HL-60 (cell line): Measurements from ENCODE around the gene SLC25A21.

Experiments used
- DNase-seq, 2 experiments: peaks; one replicate each; pipeline ENCODE4 v3.0.0-alpha.2; 2010 to 2020; ENCODE audit warnings: low read depth in 1 of 2, low spot score in 1 of 2
- H3K27ac ChIP-seq: fragments of 250-450 bp; sonication (Bioruptor Pico); replicated peaks from 2 replicates; pipeline ENCODE4 v1.5.1; 2020; ENCODE audit warnings: mild to moderate bottlenecking, moderate library complexity
- H3K27me3 ChIP-seq: fragments of 250-450 bp; sonication (Bioruptor Pico); 2 replicates; pipeline ENCODE4 v1.5.1; 2021; ENCODE audit warnings: mild to moderate bottlenecking, moderate library complexity; ENCODE audit not compliant: insufficient read depth, poor library complexity, severe bottlenecking
- H3K4me3 ChIP-seq: replicated peaks from 2 replicates; pipeline ENCODE4 v1.5.1; 2011; ENCODE audit warnings: mild to moderate bottlenecking, control low read depth, low read length; ENCODE audit not compliant: insufficient read depth
- GABPA ChIP-seq: IDR thresholded peaks from 2 replicates; pipeline ENCODE4 v1.6.1; 2012; ENCODE audit warnings: low read depth
- POLR2AphosphoS5 ChIP-seq: IDR thresholded peaks from 2 replicates; pipeline ENCODE4 v1.6.1; 2012; ENCODE audit warnings: low read depth
- SPI1 ChIP-seq: IDR thresholded peaks from 2 replicates; pipeline ENCODE4 v1.6.1; 2012; ENCODE audit warnings: low read depth, mild to moderate bottlenecking, borderline replicate concordance
- TF ChIP-seq, protein P1 (sequence below): IDR thresholded peaks from 2 replicates; pipeline ENCODE4 v1.6.1; 2012; ENCODE audit warnings: low read depth; ENCODE audit not compliant: insufficient replicate concordance
- TF ChIP-seq, protein P2 (sequence below): IDR thresholded peaks from one replicate; pipeline ENCODE4 v1.5.1; 2011; ENCODE audit warnings: low read length, control low read depth, inconsistent platforms; ENCODE audit not compliant: insufficient read depth

The SLC25A21 gene

DNA sequence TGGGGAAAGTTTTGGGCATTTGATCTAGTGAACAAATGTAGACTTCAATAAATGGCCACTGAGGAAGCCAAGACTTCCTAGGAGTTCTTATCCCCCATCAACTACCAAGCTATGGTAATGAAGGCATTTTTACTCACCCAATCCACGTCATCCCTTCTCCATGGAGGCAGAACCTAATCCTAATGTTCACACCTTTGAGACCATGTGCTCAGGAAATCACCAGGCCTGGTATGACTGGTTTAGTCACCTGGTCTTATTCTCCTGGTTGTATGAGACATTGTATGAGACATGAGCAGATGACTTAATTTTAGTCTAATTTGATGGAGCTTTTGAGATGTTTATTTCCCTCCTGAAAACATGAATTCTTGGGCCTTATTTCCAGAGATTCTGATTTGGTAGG lies 422.2 kb downstream of the SLC25A21 start:
- no peak overlapping the region for H3K4me3 ChIP-seq
- no peak for DNase-seq
- no peak for TF ChIP-seq SPI1
- TF ChIP-seq POLR2AphosphoS5 = no peak
- TF ChIP-seq, protein P1, sequence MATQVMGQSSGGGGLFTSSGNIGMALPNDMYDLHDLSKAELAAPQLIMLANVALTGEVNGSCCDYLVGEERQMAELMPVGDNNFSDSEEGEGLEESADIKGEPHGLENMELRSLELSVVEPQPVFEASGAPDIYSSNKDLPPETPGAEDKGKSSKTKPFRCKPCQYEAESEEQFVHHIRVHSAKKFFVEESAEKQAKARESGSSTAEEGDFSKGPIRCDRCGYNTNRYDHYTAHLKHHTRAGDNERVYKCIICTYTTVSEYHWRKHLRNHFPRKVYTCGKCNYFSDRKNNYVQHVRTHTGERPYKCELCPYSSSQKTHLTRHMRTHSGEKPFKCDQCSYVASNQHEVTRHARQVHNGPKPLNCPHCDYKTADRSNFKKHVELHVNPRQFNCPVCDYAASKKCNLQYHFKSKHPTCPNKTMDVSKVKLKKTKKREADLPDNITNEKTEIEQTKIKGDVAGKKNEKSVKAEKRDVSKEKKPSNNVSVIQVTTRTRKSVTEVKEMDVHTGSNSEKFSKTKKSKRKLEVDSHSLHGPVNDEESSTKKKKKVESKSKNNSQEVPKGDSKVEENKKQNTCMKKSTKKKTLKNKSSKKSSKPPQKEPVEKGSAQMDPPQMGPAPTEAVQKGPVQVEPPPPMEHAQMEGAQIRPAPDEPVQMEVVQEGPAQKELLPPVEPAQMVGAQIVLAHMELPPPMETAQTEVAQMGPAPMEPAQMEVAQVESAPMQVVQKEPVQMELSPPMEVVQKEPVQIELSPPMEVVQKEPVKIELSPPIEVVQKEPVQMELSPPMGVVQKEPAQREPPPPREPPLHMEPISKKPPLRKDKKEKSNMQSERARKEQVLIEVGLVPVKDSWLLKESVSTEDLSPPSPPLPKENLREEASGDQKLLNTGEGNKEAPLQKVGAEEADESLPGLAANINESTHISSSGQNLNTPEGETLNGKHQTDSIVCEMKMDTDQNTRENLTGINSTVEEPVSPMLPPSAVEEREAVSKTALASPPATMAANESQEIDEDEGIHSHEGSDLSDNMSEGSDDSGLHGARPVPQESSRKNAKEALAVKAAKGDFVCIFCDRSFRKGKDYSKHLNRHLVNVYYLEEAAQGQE = no peak
- H3K27me3 ChIP-seq = no peaks in the 10 kb centered on the region
- no peak overlapping the region for H3K27ac ChIP-seq

GRCh38 chr14:36748610-36749213 lies 423.7 kb downstream of the SLC25A21 start:
- no peak for DNase-seq
- H3K4me3 ChIP-seq = no peak overlapping the region
- no peaks in the 10 kb centered on the region for H3K27me3 ChIP-seq
- TF ChIP-seq GABPA (no peak), SPI1 (no peak), POLR2AphosphoS5 (no peak)
- TF ChIP-seq, protein P2, sequence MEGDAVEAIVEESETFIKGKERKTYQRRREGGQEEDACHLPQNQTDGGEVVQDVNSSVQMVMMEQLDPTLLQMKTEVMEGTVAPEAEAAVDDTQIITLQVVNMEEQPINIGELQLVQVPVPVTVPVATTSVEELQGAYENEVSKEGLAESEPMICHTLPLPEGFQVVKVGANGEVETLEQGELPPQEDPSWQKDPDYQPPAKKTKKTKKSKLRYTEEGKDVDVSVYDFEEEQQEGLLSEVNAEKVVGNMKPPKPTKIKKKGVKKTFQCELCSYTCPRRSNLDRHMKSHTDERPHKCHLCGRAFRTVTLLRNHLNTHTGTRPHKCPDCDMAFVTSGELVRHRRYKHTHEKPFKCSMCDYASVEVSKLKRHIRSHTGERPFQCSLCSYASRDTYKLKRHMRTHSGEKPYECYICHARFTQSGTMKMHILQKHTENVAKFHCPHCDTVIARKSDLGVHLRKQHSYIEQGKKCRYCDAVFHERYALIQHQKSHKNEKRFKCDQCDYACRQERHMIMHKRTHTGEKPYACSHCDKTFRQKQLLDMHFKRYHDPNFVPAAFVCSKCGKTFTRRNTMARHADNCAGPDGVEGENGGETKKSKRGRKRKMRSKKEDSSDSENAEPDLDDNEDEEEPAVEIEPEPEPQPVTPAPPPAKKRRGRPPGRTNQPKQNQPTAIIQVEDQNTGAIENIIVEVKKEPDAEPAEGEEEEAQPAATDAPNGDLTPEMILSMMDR = no peak
- TF ChIP-seq, protein P1 = no peak
- no peak overlapping the region for H3K27ac ChIP-seq

DNA sequence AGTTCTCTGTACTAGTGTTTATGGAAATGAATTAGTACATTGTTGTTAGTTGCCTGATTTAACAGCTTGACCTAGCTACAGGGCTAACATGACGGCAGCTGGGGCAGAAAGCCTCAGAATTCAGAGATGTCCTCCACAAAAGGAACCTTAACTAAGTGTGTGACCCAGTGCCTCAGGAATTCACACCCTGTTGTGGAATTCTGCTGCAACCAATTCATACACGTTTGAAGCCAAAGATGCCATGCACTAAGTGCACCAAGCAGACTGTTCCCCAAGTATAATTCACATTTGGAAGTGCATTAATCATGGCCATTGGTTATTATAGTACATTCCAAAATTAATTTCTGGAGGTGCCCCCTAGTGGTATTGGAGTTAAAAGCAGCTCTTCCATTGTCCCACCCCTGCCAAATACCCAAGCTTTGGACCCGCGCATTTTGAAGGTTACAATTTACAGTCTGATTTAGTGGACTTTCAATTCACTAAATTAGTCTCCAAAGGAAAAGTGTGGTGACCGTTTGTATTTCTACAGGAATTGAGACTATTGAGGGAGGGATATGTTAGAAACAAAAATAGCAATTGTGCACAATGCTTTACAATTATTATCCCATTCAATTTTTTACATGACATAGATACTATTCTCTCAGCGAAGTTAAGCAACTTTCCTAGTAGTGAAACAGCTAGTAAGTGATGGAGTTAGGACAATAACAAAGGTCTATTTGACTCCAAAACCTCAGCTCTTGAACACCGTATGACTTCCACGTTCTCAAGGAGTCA lies 424.8 kb downstream of the SLC25A21 start:
- H3K4me3 ChIP-seq = no peak overlapping the region
- TF ChIP-seq, protein P2 = peak; percentile 56
- TF ChIP-seq, protein P1 = no peak
- no peak for DNase-seq
- H3K27ac ChIP-seq = no peak overlapping the region
- no peaks in the 10 kb centered on the region for H3K27me3 ChIP-seq
